ENCODE measurements around the gene GFOD2. TPM values are rescaled to one million over a fixed set of nuclear protein-coding genes. Genes with fewer than 3 reads are reported as not detected.

GFOD2 gene
- total RNA-seq, 1 experiment from 2014 or later, result 26.2 TPM

Other genes with a start within 250 kb of the GFOD2 start
- gene ATP6V0D1, start 238.2 kb downstream of the GFOD2 start, total RNA-seq (2014; rRNA removed; shearing (Covaris generic)), result 91.8 and 119 TPM in 2 replicates
- gene AGRP, start 235.8 kb downstream of the GFOD2 start, total RNA-seq (2014; rRNA removed; shearing (Covaris generic)), result not detected in 2 replicates
- 4.1 and 11.5 TPM in 2 replicates for gene RIPOR1, start 190.5 kb downstream of the GFOD2 start, total RNA-seq (2014; rRNA removed; shearing (Covaris generic))
- gene CTCF, start 156.8 kb downstream of the GFOD2 start, total RNA-seq (2014; rRNA removed; shearing (Covaris generic)), result 32.4 and 37.3 TPM in 2 replicates
- 4.1 and 10.7 TPM in 2 replicates for gene CARMIL2, start 74.2 kb downstream of the GFOD2 start, total RNA-seq (2014; rRNA removed; shearing (Covaris generic))
- gene ACD, start 59.1 kb downstream of the GFOD2 start, total RNA-seq (2014; rRNA removed; shearing (Covaris generic)), result 27.1 and 33.2 TPM in 2 replicates
- 6.6 and 13.5 TPM in 2 replicates for gene PARD6A, start 58.4 kb downstream of the GFOD2 start, total RNA-seq (2014; rRNA removed; shearing (Covaris generic))
- gene ENKD1, start 52.6 kb downstream of the GFOD2 start, total RNA-seq (2014; rRNA removed; shearing (Covaris generic)), result 2.1 and 5.6 TPM in 2 replicates
- gene C16orf86, start 52.5 kb downstream of the GFOD2 start, total RNA-seq (2014; rRNA removed; shearing (Covaris generic)), result not detected in 2 replicates
- 3.0 and 5.9 TPM in 2 replicates for gene RANBP10, start 87.2 kb upstream of the GFOD2 start, total RNA-seq (2014; rRNA removed; shearing (Covaris generic))
- gene TSNAXIP1, start 87.6 kb upstream of the GFOD2 start, total RNA-seq (2014; rRNA removed; shearing (Covaris generic)), result 0.49 and 0.95 TPM in 2 replicates
- gene THAP11, start 123.0 kb upstream of the GFOD2 start, total RNA-seq (2014; rRNA removed; shearing (Covaris generic)), result 38.6 and 50.8 TPM in 2 replicates
- 419 and 444 TPM in 2 replicates for gene NUTF2, start 127.6 kb upstream of the GFOD2 start, total RNA-seq (2014; rRNA removed; shearing (Covaris generic))
- gene CENPT, start 128.4 kb upstream of the GFOD2 start, total RNA-seq (2014; rRNA removed; shearing (Covaris generic)), result 27.6 and 41.8 TPM in 2 replicates
- 40.0 and 80.9 TPM in 2 replicates for gene EDC4, start 153.7 kb upstream of the GFOD2 start, total RNA-seq (2014; rRNA removed; shearing (Covaris generic))
- not detected in 2 replicates for gene NRN1L, start 165.6 kb upstream of the GFOD2 start, total RNA-seq (2014; rRNA removed; shearing (Covaris generic))
- gene PSKH1, start 173.9 kb upstream of the GFOD2 start, total RNA-seq (2014; rRNA removed; shearing (Covaris generic)), result 34.4 and 40.8 TPM in 2 replicates
- gene CTRL, start 212.5 kb upstream of the GFOD2 start, total RNA-seq (2014; rRNA removed; shearing (Covaris generic)), result 0.18 TPM in 1 of 2 replicates, not detected in the other
- gene PSMB10, start 217.5 kb upstream of the GFOD2 start, total RNA-seq (2014; rRNA removed; shearing (Covaris generic)), result 17.1 and 26.2 TPM in 2 replicates
- 6.0 and 8.1 TPM in 2 replicates for gene LCAT, start 224.8 kb upstream of the GFOD2 start, total RNA-seq (2014; rRNA removed; shearing (Covaris generic))
- gene SLC12A4, start 249.3 kb upstream of the GFOD2 start, total RNA-seq (2014; rRNA removed; shearing (Covaris generic)), result 30.0 and 46.2 TPM in 2 replicates